A673 (cell line): ENCODE results near the gene TYRO3. TPM values are rescaled to one million over a fixed set of nuclear protein-coding genes. Genes with fewer than 3 reads are reported as not detected.

Experiments used
- BruUV-seq: library from RNA; stranded (reverse); fragments of 400-500 nt; replicated peaks from 2 replicates; lab custom pipeline; 2021; lab: Mats Ljungman, UMichigan
- CTCF ChIA-PET: fragments of 300-600 bp; sonication (Branson Sonifier 250); formaldehyde crosslinking; loops from one replicate; lab custom pipeline; 2022; ENCODE audit warnings: antibody characterized with exemption; lab: Charles Lee
- POLR2A ChIA-PET: fragments of 300-600 bp; sonication (Branson Sonifier 250); formaldehyde crosslinking; loops from one replicate; lab custom pipeline; 2022; ENCODE audit warnings: antibody characterized with exemption; ENCODE audit not compliant: low non-redundant PET; lab: Charles Lee
- DNase-seq: peaks from one replicate; pipeline ENCODE4 v3.0.0-alpha.2; 2015; ENCODE audit warnings: low spot score
- H3K27ac ChIP-seq: fragments of 200-600 bp; sonication (generic); 2 replicates; pipeline ENCODE4 v1.5.1; 2016; ENCODE audit warnings: mixed run types, low read depth, mild to moderate bottlenecking, mixed read lengths, antibody characterized with exemption, low read length; ENCODE audit not compliant: poor library complexity, severe bottlenecking
- H3K27me3 ChIP-seq: fragments of 200-600 bp; sonication (generic); replicated peaks from 2 replicates; pipeline ENCODE4 v1.6.1; 2017; ENCODE audit warnings: mixed run types, low read depth, mild to moderate bottlenecking, mixed read lengths, antibody characterized with exemption, low read length; ENCODE audit not compliant: insufficient read depth, poor library complexity
- H3K36me3 ChIP-seq: fragments of 200-600 bp; sonication (generic); 2 replicates; pipeline ENCODE4 v1.6.1; 2016; ENCODE audit warnings: mixed run types, mild to moderate bottlenecking, mixed read lengths, antibody characterized with exemption, low read length; ENCODE audit not compliant: insufficient read depth, poor library complexity, severe bottlenecking
- H3K4me1 ChIP-seq: fragments of 200-600 bp; sonication (generic); 2 replicates; pipeline ENCODE4 v1.6.1; 2017; ENCODE audit warnings: mixed run types, mild to moderate bottlenecking, mixed read lengths, antibody characterized with exemption, low read length; ENCODE audit not compliant: insufficient read depth, poor library complexity, severe bottlenecking
- H3K4me3 ChIP-seq: fragments of 200-600 bp; sonication (generic); 2 replicates; pipeline ENCODE4 v1.5.1; 2016; ENCODE audit warnings: low read depth, mixed run types, mild to moderate bottlenecking, mixed read lengths, low read length; ENCODE audit not compliant: poor library complexity, severe bottlenecking
- H3K9me3 ChIP-seq: fragments of 200-600 bp; sonication (generic); 2 replicates; pipeline ENCODE4 v1.6.1; 2016; ENCODE audit warnings: mixed run types, low read depth, mild to moderate bottlenecking, mixed read lengths, antibody characterized with exemption, low read length; ENCODE audit not compliant: poor library complexity, severe bottlenecking
- CTCF ChIP-seq: fragments of 300-800, 200-600 bp; sonication (generic); conservative IDR thresholded peaks from 2 replicates; pipeline ENCODE4 v1.5.1; 2017; ENCODE audit warnings: low read depth, mild to moderate bottlenecking, antibody characterized with exemption, low read length, moderate library complexity, mixed read lengths
- EZH2 ChIP-seq: fragments of 200-600 bp; sonication (generic); IDR thresholded peaks from 2 replicates; pipeline ENCODE4 v1.6.1; 2017; ENCODE audit warnings: borderline replicate concordance, low read depth, mild to moderate bottlenecking, mixed read lengths, antibody characterized with exemption, low read length; ENCODE audit not compliant: poor library complexity, severe bottlenecking
- intact Hi-C: fragments of 100-400 bp; cut with micrococcal nuclease; formaldehyde crosslinking; loops from one replicate; pipeline ENCODE4 v1.10.0; 2022; ENCODE audit not compliant: unreplicated experiment
- total RNA-seq: library from RNA; stranded (reverse); gene quantifications from 2 replicates; pipeline ENCODE4 v1.2.3, GENCODE V29; 2021

Gene TYRO3
- total RNA-seq, 1 experiment from 2014 or later = 26.0 TPM

GRCh38 chr15:41513506-41514227 lies 45.3 kb upstream of the TYRO3 start, which contains the start of gene LTK:
Gene LTK, minus strand, starts transcription at chr15:41513827. Its CDS starts 118 bp downstream, at chr15:41513709.
- no peaks in the 10 kb centered on the region for H3K9me3 ChIP-seq
- peak; percentile 90 for DNase-seq
- intact Hi-C loops = no loop called here
- BruUV-seq = no TSS peak
- H3K4me3 ChIP-seq = peak within 1 kb of the TSS; percentile 59
- CTCF ChIA-PET = no interaction called here
- H3K36me3 ChIP-seq = no peaks in the 10 kb centered on the region
- TF ChIP-seq EZH2 (no peak), CTCF (no peak)
- H3K27me3 ChIP-seq = peaks cover 11% of the 10 kb centered on the region
- no peak within 1 kb of the TSS for H3K27ac ChIP-seq
- POLR2A ChIA-PET = no interaction called here
- H3K4me1 ChIP-seq = peaks cover 20% of the 10 kb centered on the region

- intact Hi-C loops = no loop called here
- H3K4me3 ChIP-seq = no peak overlapping the region
- CTCF ChIA-PET = no interaction called here
- H3K4me1 ChIP-seq = peaks cover 13% of the 10 kb centered on the region
- no peak for TF ChIP-seq CTCF
- no peak for TF ChIP-seq EZH2
- H3K27me3 ChIP-seq = no peaks in the 10 kb centered on the region
- no peak for DNase-seq
- no peaks in the 10 kb centered on the region for H3K36me3 ChIP-seq
- H3K9me3 ChIP-seq = no peaks in the 10 kb centered on the region
- H3K27ac ChIP-seq = no peak overlapping the region
- BruUV-seq = no TSS peak
- POLR2A ChIA-PET = no interaction called here
These were observed 41.0 kb upstream of the TYRO3 start for GRCh38 chr15:41517895-41518449.

DNA sequence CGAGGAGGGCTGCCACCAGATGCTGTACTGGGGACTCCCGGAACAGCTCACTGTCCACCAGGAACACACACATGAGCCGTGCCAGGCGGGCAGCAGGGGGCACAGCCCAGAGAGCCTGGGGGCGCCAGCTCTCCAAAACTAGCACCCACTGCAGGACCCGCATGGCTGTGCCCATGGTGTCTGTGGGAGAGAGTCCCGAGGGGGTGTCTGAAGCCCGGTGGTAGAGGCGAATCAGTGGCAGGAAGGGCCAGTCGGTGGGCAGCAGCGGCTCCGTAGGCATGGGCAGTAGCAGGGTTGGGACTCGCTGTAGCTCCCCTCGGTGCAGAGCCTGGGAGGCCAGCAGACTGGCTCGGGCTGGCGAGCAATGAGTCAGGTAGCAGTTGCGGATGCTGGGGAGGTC lies 38.4 kb upstream of the TYRO3 start:
- no peak for TF ChIP-seq EZH2
- TF ChIP-seq CTCF = no peak
- POLR2A ChIA-PET = interaction anchor here (0.6 kb wide), 1 partner anchor 429 kb away, joined by 3 read pairs; no protein-coding TSS in a partner anchor
- no peak for DNase-seq

More for the DNA sequence above, 38.4 kb upstream of the TYRO3 start:
- Histone ChIP-seq H3K9me3 (no peaks in the 10 kb centered on the region), H3K27me3 (no peaks in the 10 kb centered on the region), H3K36me3 (no peaks in the 10 kb centered on the region), H3K4me3 (no peak overlapping the region), H3K27ac (no peak overlapping the region), H3K4me1 (no peaks in the 10 kb centered on the region)
- BruUV-seq = no TSS peak
- intact Hi-C loops = no loop called here
- CTCF ChIA-PET = no interaction called here
